ENCODE data around the gene GRM4. TPM values are rescaled to one million over a fixed set of nuclear protein-coding genes. Genes with fewer than 3 reads are reported as not detected.

The GRM4 gene
- total RNA-seq, 2 donors from 2014 or later, result 4.4 TPM; not detected in 1

DNA sequence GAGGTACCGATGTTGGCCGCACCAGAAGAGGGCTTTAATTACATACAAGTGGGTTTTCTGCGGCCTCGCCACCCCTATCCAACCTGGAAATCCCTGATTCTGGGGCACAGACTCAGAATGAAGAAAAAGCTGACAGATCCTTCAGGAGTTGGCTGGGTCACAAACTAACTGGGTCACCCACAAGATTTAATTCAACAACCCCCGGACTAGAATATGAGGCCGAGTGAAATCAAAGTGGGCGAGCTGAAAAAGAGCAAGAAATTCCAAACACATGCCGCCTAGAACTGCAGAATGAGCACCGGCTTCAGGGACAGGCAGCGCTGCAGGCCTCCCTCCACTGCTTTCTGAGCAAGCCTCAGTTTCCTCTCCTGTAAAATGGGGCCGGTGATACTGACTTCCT lies 30.0 kb downstream of the GRM4 start:
- Histone ChIP-seq H3K36me3 (no peaks in the 10 kb centered on the region), H3K9me3 (no peaks in the 10 kb centered on the region), H3K4me3 (no peak overlapping the region), H3K27ac (no peak overlapping the region), H3K27me3 (replicated peaks; ENCODE audit: insufficient read depth) (peaks cover 3% of the 10 kb centered on the region), H3K4me1 (replicated peaks) (no peaks in the 10 kb centered on the region)
- intact Hi-C loops (cut with DNase I), result no loop called here
- TF ChIP-seq POLR2AphosphoS5 (IDR thresholded peaks at IDR 0.05) (no peak), POLR2A (IDR thresholded peaks at IDR 0.05) (no peak), CTCF (IDR thresholded peaks at IDR 0.05) (no peak)
- DNase-seq (ENCODE audit: low spot score), result no peak
- WGBS, result 89% methylated on average over 11 of the region's 11 CpGs

DNA sequence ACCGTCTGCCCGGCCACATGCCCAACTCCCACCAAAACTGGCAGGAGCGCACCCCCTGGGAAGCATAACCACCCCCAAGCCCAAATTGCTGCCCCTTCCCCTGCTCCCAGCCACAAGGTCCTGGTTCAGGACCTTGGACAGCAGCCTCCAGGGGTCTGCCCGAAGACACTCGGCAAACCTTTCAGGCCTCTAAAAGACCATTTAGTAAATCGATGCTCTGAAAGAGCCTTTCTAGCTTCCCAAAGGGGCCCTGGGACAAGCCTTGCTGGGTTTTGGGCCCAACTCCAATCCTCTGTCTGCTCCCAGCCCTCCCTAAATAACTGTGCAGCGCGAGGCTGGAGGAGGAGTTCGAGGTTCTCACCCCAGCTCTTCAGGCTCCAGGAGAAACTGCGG lies 30.5 kb downstream of the GRM4 start:
- Histone ChIP-seq H3K27me3 (replicated peaks; ENCODE audit: insufficient read depth) (peaks cover 3% of the 10 kb centered on the region), H3K9me3 (no peaks in the 10 kb centered on the region), H3K4me1 (replicated peaks) (no peaks in the 10 kb centered on the region), H3K4me3 (no peak overlapping the region), H3K36me3 (no peaks in the 10 kb centered on the region), H3K27ac (no peak overlapping the region)
- no peak for DNase-seq (ENCODE audit: low spot score)
- TF ChIP-seq CTCF (IDR thresholded peaks at IDR 0.05), result no peak
- no peak for TF ChIP-seq POLR2AphosphoS5 (IDR thresholded peaks at IDR 0.05)
- TF ChIP-seq POLR2A (IDR thresholded peaks at IDR 0.05), result no peak
- intact Hi-C loops (cut with DNase I), result no loop called here
- WGBS, result 52% methylated on average over 8 of the region's 10 CpGs

GRCh38 chr6:34114695-34115402 lies 31.0 kb downstream of the GRM4 start:
- Histone ChIP-seq H3K27me3 (replicated peaks; ENCODE audit: insufficient read depth) (peaks cover 3% of the 10 kb centered on the region), H3K27ac (no peak overlapping the region), H3K36me3 (no peaks in the 10 kb centered on the region), H3K4me3 (no peak overlapping the region), H3K4me1 (replicated peaks) (no peaks in the 10 kb centered on the region), H3K9me3 (no peaks in the 10 kb centered on the region)
- 65% methylated on average over 16 of the region's 16 CpGs for WGBS
- intact Hi-C loops (cut with DNase I), result no loop called here
- DNase-seq (ENCODE audit: low spot score), result no peak
- TF ChIP-seq POLR2AphosphoS5 (IDR thresholded peaks at IDR 0.05) (no peak), POLR2A (IDR thresholded peaks at IDR 0.05) (no peak), CTCF (IDR thresholded peaks at IDR 0.05) (no peak)

DNA sequence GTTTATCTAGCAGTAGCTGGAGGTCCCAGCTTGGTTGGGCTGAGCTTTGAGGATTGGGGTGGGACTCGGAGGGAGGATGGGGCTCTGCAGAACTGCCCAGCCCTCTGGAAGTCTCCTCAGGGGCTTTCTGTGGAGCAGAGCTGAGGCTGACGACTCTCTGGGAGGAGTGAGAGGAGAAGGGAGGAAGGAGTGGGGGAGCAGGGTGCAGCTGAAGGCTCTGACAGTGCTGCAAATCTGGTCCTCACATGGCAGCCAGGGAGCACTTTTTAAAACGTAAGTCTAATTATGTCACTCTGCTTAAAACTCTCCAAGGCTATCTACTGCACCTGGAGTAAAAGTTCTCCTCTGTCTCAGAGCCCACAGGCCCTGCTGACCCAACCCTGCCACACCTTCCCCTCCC lies 32.4 kb downstream of the GRM4 start:
- no peak for DNase-seq (ENCODE audit: low spot score)
- WGBS, result 42% methylated on average over 3 of the region's 3 CpGs
- no peaks in the 10 kb centered on the region for H3K4me1 ChIP-seq (replicated peaks)

More for the DNA sequence above, 32.4 kb downstream of the GRM4 start:
- intact Hi-C loops (cut with DNase I), result no loop called here
- Histone ChIP-seq H3K36me3 (no peaks in the 10 kb centered on the region), H3K9me3 (no peaks in the 10 kb centered on the region), H3K27me3 (replicated peaks; ENCODE audit: insufficient read depth) (peaks cover 3% of the 10 kb centered on the region), H3K27ac (no peak overlapping the region), H3K4me3 (no peak overlapping the region)
- no peak for TF ChIP-seq CTCF (IDR thresholded peaks at IDR 0.05)
- TF ChIP-seq POLR2AphosphoS5 (IDR thresholded peaks at IDR 0.05), result no peak
- no peak for TF ChIP-seq POLR2A (IDR thresholded peaks at IDR 0.05)
